Measurements from ENCODE around the gene IKZF1.

The IKZF1 gene

GRCh38 chr7:50315739-50316671 is 11.5 kb downstream of the IKZF1 start:
- peak overlapping the region; percentile 62 for H3K9ac ChIP-seq (ENCODE audit: low read length)
- H3K9me3 ChIP-seq (ENCODE audit: insufficient read depth, low read length) = no peaks in the 10 kb centered on the region
- H2AFZ ChIP-seq (ENCODE audit: low read depth, low read length, severe bottlenecking) = no peak overlapping the region
- H3K9me2 ChIP-seq (replicated peaks; ENCODE audit: insufficient read depth, low read length) = no peaks in the 10 kb centered on the region
- H3K4me3 ChIP-seq (ENCODE audit: insufficient read depth, low read length, poor library complexity, severe bottlenecking) = peak overlapping the region; percentile 28
- H4K20me1 ChIP-seq (ENCODE audit: low read depth, low read length) = no peaks in the 10 kb centered on the region
- H3K27me3 ChIP-seq (ENCODE audit: low read length) = no peaks in the 10 kb centered on the region
- peaks cover 23% of the 10 kb centered on the region for H3K36me3 ChIP-seq (ENCODE audit: low read length)
- TF ChIP-seq CTCF (IDR thresholded peaks at IDR 0.05; ENCODE audit: insufficient read depth, low read length, poor library complexity, severe bottlenecking) = peak; percentile 19
- no peak for TF ChIP-seq EZH2phosphoT487 (conservative IDR thresholded peaks at IDR 0.05; ENCODE audit: low read length)
- H3K4me2 ChIP-seq (ENCODE audit: low read depth, low read length, poor library complexity, severe bottlenecking) = peak overlapping the region; percentile 91
- H3K27ac ChIP-seq (ENCODE audit: low read depth, low read length) = peak overlapping the region; percentile 72
- H3F3A ChIP-seq (ENCODE audit: insufficient read depth) = peaks cover 61% of the 10 kb centered on the region
- peaks cover 98% of the 10 kb centered on the region for H3K79me2 ChIP-seq (ENCODE audit: insufficient read depth, low read length)

- peak overlapping the region; percentile 28 for H3K4me3 ChIP-seq (ENCODE audit: insufficient read depth, low read length, poor library complexity, severe bottlenecking)
- no peaks in the 10 kb centered on the region for H3K9me2 ChIP-seq (replicated peaks; ENCODE audit: insufficient read depth, low read length)
- H3K79me2 ChIP-seq (ENCODE audit: insufficient read depth, low read length) = peaks cover 98% of the 10 kb centered on the region
- peak overlapping the region; percentile 62 for H3K9ac ChIP-seq (ENCODE audit: low read length)
- no peaks in the 10 kb centered on the region for H3K9me3 ChIP-seq (ENCODE audit: insufficient read depth, low read length)
- H3K4me2 ChIP-seq (ENCODE audit: low read depth, low read length, poor library complexity, severe bottlenecking) = peak overlapping the region; percentile 91
- peaks cover 61% of the 10 kb centered on the region for H3F3A ChIP-seq (ENCODE audit: insufficient read depth)
- no peaks in the 10 kb centered on the region for H4K20me1 ChIP-seq (ENCODE audit: low read depth, low read length)
- H2AFZ ChIP-seq (ENCODE audit: low read depth, low read length, severe bottlenecking) = no peak overlapping the region
- H3K36me3 ChIP-seq (ENCODE audit: low read length) = peaks cover 36% of the 10 kb centered on the region
- H3K27me3 ChIP-seq (ENCODE audit: low read length) = no peaks in the 10 kb centered on the region
- peak overlapping the region; percentile 72 for H3K27ac ChIP-seq (ENCODE audit: low read depth, low read length)
- no peak for TF ChIP-seq EZH2phosphoT487 (conservative IDR thresholded peaks at IDR 0.05; ENCODE audit: low read length)
- peak; percentile 12 for TF ChIP-seq CTCF (IDR thresholded peaks at IDR 0.05; ENCODE audit: insufficient read depth, low read length, poor library complexity, severe bottlenecking)
Measured at GRCh38 chr7:50317221-50317678, 12.7 kb downstream of the IKZF1 start.

- TF ChIP-seq CTCF (IDR thresholded peaks at IDR 0.05; ENCODE audit: insufficient read depth, low read length, poor library complexity, severe bottlenecking) (no peak), EZH2phosphoT487 (conservative IDR thresholded peaks at IDR 0.05; ENCODE audit: low read length) (no peak)
- H3F3A ChIP-seq (ENCODE audit: insufficient read depth) = peaks cover 61% of the 10 kb centered on the region
- H3K9me3 ChIP-seq (ENCODE audit: insufficient read depth, low read length) = no peaks in the 10 kb centered on the region
- H3K9me2 ChIP-seq (replicated peaks; ENCODE audit: insufficient read depth, low read length) = no peaks in the 10 kb centered on the region
- peak overlapping the region; percentile 91 for H3K4me2 ChIP-seq (ENCODE audit: low read depth, low read length, poor library complexity, severe bottlenecking)
- peaks cover 43% of the 10 kb centered on the region for H3K36me3 ChIP-seq (ENCODE audit: low read length)
- no peak overlapping the region for H2AFZ ChIP-seq (ENCODE audit: low read depth, low read length, severe bottlenecking)
- H3K9ac ChIP-seq (ENCODE audit: low read length) = peak overlapping the region; percentile 62; the same call in 1 of the 2 replicates
- peak overlapping the region; percentile 28 for H3K4me3 ChIP-seq (ENCODE audit: insufficient read depth, low read length, poor library complexity, severe bottlenecking)
- no peaks in the 10 kb centered on the region for H4K20me1 ChIP-seq (ENCODE audit: low read depth, low read length)
- no peaks in the 10 kb centered on the region for H3K27me3 ChIP-seq (ENCODE audit: low read length)
- H3K27ac ChIP-seq (ENCODE audit: low read depth, low read length) = peak overlapping the region; percentile 72
- peaks cover 98% of the 10 kb centered on the region for H3K79me2 ChIP-seq (ENCODE audit: insufficient read depth, low read length)
Measured at GRCh38 chr7:50317697-50318669, 13.5 kb downstream of the IKZF1 start.

Measured in SU-DHL-6 (cell line).